ENCODE results near the gene TNS4.
"Not testable (repeated sequence)": the region's sequence is repeated elsewhere in the genome, so short reads cannot be mapped to it uniquely, and the experiment has no call there.

Gene TNS4, protein sequence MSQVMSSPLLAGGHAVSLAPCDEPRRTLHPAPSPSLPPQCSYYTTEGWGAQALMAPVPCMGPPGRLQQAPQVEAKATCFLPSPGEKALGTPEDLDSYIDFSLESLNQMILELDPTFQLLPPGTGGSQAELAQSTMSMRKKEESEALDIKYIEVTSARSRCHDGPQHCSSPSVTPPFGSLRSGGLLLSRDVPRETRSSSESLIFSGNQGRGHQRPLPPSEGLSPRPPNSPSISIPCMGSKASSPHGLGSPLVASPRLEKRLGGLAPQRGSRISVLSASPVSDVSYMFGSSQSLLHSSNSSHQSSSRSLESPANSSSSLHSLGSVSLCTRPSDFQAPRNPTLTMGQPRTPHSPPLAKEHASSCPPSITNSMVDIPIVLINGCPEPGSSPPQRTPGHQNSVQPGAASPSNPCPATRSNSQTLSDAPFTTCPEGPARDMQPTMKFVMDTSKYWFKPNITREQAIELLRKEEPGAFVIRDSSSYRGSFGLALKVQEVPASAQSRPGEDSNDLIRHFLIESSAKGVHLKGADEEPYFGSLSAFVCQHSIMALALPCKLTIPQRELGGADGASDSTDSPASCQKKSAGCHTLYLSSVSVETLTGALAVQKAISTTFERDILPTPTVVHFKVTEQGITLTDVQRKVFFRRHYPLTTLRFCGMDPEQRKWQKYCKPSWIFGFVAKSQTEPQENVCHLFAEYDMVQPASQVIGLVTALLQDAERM

DNA sequence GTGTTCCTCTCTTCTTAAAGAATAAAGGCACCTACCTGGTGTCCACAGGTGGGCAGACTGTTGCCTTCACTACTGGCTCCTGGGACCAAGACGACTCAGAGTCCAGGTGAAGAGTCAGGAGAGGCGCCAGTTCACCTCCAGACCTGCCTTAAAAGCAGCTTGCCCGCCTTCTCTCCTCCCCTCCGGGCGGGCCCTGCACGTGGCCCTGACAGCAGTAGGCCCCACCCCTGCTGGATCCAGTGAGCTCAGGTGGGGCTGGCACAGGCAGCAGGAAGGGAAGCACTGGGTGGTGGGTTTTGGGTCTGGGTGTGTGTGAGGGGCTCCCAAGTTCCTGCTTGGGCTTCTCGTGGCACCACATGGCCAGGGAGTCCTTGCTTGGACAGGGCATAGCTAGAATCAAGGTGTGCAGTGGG, at the start of gene TNS4:
TNS4 (minus strand) TSS at position 125 of the 413 bp plus-strand sequence. CDS start 5,198 bp downstream, outside the sequence.
- DNase-seq = no peak

DNA sequence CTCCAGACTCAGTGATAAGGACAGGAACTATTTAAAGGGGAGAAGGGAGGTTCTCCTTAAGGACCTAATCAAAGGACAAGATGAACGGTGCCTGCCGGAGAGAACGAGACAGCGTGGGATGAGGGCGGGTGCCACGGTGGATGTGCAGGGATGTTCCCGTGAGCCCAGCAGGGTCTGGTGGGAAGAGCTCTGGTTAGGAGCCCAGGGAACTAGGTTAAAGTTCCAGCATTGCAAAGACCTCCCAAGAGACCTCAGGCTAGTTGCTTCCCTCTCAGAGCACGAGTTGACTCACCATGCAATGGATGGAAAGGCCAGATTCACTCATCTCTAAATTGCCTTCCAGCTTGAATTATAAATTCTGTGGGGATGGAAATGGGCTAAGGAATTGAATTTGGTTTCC, 49.2 kb upstream of the TNS4 start:
- DNase-seq = no peak

DNA sequence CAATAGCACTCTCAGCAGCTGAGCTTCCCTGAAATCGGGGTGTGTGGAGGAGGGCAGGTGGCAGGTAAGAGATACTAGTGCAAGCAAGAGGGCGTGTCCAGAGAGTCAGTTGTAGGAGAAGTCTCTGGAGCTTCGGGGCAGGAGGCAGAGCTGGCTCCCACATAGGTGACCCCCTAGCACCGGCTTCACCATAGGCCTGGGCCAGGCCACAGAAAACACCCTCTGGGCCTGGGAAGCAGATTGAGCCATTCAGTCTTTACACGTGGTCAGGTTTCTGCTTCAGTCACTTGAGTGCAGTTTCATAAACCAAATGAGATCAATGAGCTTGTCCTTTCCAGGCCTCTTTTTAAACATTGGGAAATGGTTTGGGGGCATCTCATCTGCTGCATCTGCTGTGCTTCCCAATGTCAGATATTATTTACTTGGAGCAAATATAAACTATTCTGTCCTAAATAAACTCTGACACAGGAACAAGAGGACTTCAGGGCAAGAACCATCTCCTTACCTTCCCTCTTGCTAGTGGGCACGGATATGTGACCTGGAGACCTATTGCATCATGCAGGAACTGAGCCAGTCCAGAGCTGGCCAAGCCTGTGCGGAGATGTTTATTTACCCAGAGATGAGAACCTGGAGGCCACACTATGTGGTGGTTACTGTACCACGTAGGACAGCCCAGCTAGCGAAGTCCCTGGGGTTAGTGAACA, 47.7 kb upstream of the TNS4 start:
- no peak for DNase-seq

DNA sequence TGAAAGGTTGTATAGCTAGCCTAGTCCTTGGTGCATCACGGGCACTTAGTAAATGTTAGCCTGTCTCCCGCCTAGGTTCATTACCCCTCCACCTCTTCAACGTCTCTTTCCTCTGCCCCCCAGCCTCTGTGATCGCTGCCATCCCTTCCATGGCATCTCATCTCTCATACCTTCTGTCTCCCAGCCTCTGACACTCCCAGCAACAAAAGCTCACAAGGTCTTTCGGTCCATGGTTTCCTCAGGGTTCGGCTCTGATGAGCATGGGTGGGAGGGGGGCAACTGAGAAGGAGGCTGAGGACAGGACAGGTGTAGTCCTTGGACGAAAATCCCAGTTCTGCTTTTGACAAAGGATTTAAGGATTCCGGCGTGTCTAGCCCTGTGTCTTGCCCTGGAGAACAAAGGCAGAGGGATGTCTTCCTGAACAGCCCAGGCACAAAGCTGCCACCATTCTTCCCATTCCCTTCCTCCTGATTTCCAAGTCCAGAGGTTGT, 47.1 kb upstream of the TNS4 start:
- DNase-seq = no peak

DNA sequence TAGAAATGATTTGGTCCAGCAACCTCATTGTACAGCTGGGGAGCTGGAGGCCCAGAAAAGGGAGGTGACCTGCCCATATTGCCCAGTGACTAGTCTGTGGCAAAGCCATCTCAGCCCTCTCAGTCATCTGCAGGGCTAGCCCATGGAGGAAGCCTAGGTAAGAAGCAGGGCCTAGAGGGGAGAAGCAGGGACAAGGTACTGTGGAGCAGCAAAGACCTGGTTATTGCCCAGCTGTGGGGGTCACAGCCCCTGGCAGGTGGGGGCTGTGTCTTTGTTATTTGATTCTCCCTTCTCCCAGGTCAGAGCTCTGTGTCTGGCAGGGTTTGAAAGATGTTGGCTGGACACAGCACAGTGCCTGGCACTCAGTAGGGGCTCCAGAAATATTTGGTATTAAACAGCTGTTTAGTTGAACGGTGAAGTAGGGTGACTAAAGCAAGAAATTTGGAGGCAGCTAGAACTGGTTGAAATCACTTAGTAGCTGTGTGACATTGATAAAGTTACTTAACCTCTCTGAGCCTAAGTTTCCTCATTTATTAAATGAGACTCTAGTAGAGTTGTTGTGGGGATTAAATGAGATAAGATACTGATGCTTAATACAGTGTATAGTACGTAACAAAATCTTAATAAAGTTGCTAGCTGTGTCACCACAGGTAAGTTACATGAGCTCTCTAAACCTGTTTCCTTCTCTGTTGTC, 46.5 kb upstream of the TNS4 start:
- DNase-seq = no peak

DNA sequence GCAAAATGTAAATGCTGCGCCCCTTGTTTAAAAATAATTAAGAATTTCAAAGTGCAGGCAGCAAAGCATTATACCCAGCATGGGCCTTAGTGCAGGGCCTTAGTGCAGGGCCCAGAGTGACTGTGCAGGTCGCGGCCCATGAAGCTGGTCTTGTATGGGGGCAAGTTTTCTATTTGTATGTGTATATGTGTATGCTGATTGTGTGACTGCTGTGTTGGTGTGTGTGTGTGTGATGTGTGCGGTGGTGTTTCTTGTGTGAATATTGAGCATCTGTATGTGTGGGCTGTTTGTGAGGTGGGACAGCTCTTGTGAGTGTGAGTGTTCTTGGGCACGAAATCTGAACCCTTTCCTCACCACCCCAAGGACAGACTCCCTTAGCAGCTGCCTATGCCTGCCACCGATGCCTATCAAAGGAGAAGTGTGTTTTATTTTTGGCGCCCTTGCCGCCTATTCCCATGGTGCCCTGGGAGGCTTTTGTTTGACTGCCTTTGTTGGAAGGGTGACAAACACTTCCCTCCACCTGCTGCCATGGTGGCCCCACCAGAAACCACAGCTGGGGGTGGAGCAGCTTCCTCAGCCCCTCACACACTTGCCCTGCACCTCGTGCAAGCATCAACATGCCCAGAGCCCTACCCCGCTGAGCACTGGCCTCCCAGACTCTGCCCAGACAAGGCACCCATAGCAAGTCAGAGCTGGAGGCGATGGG, 45.8 kb upstream of the TNS4 start:
- peak; percentile 21 to 25 for DNase-seq

DNA sequence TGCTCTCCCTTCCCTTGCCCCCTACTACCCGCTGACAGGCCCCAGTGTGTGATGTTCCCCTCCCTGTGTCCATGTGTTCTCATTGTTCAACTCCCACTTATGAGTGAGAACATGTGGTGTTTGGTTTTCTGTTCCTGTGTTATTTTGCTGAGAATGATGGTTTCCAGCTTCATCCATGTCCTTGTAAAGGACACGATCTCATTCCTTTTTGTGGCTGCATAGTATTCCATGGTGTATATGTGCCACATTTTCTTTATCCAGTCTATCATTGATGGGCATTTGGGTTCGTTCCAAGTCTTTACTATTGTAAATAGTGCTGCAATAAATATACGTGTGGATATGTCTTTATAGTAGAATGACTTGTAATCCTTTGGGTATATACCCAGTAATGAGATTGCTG, 45.1 kb upstream of the TNS4 start:
- DNase-seq = not testable (repeated sequence)

DNA sequence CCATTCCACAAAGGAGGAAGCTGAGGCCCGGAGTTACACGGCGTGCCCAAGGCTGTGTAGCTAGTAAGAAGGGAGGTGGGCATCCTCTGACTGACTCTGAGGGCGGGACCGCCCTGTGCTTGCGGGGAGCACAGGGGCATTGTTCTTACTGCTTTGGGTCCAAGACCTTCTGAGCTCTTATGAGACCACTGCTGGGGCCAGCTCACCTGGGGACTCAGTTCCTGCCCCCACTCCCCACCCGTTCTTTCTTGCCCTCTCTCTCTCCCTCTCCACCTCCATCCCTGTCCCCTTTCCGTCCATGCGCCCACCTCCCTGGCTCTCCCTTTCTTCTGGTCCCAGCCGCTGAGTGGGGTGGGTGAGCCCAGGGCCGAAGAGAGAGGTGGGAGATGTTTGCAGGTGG, 44.2 kb upstream of the TNS4 start:
- no peak for DNase-seq

DNA sequence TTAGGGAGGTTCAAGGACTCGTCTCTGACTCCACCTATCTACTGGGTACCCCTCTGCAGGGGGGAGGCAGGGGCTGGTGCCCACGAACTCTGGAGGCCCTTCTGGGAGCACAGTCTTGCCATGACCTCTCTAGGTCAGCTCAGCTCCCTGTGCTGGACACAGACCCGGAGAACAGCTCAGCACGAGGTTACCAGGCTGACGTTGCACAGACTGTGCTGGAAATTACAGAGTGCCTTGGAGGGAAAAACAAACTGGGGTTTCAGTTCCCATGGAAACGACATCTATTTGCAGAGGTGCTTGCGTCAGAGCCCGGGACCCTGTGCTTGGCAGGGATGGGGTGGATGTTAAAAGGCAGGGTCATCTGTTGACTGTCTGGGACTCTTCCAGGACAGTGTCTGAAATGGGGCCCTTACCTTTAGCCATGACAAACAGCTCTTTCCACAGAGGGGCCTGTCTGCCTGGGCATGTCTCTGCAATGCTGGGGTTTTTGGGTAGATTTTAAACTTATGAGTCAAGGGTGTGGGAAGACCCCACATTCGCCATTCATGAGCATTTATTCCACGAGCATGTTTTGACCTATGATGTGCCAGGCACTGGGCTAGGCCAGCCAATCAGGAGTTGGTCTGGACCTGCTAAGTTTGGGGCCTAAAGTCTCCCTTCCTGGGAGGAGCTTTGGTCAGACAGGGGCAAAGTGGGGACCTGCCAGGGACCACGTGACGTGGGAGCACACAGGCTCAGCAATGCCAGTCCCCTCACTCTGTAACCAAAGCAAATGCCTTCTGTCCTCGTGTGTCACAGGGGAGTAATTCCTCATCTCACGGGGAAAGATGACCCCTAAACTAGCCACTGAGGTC, 41.4 kb upstream of the TNS4 start:
- no peak for DNase-seq

DNA sequence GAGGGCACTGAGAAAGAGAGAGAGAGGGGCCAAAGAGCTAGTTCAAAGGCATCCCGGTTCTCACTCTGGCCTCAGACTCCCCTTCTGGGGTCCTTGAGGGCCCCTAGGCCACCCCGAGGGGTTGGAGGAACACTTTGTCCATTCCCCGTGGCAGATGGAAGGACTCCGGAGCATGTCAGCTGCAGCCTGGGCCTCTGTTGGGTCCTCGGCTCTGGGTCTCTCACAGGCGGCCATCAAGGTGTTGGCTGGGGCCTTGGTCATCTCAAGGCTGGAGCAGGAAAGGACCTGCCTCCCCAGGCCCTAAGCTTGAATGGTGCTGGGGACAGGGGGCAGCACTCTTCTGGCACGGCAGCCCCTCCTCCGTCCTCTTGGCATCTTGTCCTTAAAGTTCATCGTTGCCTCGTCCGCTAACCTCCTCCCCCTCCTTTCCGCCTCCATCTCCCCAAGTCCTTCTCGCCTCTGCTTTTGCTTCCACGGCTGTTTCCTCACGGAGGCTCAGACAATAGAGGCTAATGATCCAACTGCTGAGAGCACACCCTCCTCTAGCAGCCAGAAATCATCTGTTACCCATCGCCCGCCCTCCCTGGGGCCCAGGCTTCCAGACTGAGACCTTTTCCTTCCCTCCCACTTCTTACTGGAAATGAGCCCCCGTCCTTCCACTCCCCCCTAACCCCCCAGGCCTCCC, 40.6 kb upstream of the TNS4 start:
- DNase-seq = no peak

DNA sequence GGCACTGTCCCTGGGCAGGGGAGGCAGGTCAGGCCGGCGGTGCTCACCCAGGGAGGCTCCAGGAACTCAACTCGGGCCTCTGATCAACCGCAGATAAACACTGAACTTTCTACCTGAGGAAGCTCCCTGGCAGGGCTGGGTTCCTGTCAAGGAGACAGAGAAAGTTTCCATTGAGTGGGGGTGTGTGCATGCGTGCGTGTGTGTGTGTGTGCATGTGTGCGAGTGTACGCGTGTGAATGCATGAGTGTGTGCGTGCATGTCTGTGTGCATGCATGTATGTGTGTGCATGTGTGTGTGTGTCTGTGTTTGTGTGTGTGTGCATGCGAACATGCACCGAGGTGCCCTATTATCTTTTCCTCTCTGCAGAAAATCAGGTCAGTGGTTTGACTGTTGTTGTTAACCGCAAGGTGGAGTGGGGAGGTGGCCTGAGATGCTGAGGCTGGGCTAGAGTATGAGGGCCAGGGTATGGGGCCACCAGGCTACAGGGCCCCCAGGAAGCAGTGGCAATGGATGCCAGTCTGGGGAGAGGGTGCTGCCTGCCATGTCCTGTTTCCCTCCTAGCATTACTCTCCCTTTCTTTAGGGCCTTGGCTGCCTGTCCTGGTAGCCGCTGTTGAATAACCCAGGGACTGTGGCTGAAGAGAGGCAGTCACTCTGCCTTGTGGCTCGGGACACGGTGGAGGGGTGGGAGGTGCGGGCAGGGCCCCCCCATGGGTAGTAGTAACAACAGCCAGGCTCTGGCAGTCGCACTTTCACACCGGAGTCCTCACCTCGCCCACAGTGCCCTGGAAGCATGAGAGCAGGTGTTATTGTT, 39.8 kb upstream of the TNS4 start:
- no peak for DNase-seq

DNA sequence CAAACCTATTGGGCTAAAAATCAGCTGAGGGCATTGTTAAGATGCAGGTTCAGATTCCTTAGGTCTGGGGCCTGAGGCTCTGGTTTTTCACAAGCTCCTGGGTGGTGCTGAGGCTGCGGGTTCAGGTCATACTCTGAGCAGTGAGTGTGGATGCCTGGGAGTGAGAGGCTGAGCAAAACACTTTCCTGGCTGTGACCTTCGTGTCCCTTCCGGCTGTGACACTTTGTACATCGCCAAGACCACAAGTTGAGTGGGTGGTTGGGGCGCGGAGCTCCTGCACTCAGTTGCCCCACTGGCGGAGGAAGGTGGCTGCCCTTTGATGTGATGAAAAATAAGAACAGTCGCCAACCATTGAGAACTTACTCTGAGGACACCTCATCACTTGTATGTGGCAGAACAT, 39.0 kb upstream of the TNS4 start:
- no peak for DNase-seq

DNA sequence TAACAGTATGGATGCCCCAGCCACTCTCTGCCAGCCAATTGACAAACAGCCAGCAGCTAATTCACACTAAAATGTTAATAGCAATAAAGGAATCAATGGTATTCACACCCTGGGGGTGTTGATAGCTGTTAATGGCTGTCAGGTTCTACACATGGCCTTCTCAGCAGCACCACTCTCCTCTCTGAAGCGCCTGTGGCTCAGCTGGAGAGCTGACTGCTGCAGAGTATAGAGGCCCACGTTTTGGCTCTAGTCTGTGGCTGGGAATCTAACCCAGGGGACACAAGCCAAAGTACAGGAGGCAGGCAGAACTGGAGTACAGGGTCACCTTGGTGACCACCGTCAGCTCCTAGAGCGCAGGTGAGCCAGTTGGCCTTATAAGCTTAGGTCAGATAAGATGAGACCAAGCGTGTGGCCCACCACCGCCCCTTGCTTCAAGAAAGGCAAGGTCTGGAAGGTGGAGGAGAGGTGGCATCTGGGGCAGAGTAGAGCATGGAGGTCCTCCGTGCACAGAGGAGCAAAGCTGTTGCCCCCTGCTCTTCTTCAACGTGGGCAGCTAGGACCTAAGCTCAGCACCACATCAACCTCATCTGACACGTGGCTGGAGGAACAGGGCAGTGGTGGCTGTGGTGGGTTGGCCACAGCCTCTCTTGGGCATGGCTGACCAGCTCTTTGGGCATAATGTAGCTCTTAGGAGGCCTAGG, 38.4 kb upstream of the TNS4 start:
- no peak for DNase-seq

DNA sequence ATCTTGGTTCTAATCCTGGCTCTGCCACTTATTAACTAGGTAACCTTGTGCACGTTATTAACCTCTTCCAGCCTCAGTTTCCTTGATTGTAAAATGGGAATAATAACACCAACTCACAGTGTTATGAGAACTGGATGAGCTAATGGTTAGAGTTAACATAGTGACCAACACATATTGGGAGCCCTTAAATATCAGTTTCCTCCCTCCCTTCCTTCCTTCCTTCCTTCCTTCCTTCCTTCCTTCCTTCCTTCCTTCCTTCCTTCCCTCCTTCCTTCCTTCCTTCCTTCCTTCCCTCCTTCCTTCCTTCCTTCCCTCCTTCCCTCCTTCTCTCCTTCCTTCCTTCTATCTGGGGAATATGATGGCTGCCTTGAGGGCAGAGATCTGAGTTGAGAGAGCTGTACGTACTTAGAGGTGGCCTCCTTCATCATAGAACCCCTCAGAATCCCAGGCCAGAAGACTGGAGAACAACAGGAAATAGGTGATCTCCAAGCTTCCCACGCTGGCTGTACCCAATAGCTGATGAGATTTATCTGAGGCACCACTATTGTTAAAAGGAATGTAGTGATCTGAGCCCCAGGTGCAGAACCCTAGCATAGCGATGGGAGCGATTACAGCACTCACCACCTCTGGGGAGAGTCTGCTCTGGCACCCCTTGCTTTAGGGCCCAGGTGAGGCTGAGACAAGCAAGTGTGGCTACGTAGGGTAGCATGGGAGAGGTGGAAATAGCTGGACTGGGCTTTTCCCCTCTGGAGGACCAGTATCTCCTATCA, 37.7 kb upstream of the TNS4 start:
- no peak for DNase-seq

DNA sequence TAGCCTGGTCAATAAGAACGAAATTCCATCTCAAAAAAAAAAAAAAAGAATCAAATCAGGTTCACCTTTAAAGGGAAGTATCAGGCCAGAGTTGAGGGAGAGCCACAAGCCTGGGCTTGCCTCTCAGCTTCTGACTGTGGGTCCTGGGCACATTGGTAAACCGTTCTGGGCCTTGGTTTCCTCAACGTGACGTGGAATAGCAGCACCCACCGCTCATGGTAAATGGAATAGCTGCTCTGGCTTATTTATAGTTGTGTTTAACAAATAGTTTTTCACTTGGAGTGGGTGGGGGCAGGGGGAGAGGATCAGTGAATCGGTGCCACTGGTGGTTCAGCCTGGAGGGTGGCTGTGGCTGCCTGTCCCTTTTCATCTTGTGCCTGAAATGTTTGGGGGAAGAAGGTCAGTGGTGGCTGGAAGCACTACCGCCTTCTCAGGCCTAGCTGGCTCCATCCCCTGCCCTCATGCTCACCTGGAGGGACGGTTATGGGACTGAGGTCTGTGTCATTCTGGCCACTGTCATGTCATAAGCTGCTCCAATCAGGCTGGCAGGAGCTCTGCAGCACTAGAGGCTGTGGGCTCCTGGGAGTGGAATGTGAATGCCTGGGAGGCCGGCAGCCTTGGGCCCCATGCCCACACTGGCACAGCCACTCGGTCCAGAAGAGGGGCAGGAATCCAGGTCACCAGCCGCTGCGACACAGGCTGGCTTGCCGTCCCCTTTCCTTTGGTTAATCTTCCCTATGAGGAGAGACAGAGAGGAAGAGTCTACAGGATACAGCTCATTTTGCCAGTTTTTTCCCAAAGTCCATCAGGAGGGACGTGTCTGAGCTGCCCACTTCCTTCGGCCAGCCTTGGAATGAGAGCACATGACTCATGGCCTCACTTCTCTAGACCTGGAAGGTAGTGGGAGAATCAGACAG, 36.9 kb upstream of the TNS4 start:
- DNase-seq = no peak

DNA sequence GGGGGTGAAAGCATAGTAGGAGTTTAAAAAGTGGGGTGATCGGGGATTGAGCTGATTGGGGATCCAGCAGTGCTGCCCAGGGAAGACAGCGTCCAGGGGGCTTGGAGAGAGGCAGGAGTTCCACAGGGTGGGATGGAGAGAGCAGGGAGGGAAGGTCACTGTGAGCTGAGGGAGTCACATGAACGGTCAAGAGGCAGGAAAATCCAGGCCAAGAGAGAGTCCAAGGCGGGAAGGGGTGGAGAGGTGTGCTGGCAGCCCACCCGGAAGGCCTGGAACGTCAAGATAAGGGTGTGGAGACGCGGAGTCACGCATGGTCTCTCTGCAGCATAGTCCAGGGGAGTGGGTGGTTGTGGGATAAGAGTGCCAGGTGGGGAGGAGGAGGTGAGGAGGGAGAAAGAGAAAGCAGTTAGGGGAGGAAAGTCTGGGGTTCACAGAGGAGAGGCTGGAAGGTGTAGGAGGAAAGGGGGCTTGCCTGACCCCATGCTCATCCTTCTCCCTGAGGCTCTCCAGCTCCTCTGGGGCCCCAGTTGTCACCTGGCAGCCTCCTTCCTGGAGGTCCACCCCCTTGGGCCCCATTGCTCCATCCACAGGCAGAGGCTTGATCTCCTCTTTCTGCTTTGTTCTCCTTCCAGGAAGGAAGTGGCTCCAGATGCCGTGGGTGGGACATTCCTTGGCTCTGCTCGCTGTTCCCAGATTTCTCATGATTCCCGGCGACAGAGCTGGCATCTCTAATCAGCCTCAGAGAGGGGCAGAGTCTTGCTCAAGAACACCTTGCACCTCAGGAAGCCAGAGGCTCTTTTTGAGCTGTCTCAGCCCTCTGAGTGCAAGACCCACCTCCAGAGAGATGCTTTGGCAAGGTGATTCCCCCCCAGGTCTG, 35.1 kb upstream of the TNS4 start:
- DNase-seq = no peak
